Omental fat pad (tissue), 4 donors: ENCODE data around the gene SEMA5A. TPM values are rescaled to one million over a fixed set of nuclear protein-coding genes. Genes with fewer than 3 reads are reported as not detected.

Source experiments
- ATAC-seq: fragments of 150-250 bp; one replicate; pipeline ENCODE4 v1.9.1; 2016; ENCODE audit warnings: mild to moderate bottlenecking, moderate library complexity; ENCODE audit not compliant: low FRiP score
- DNase-seq: peaks from one replicate; pipeline ENCODE4 v3.0.0-alpha.2; 2019; ENCODE audit warnings: low spot score
- total RNA-seq, 4 donors: library from RNA; depleted of rRNA; stranded (reverse); fragments of >200 nt; gene quantifications; one replicate each; pipeline ENCODE4 v1.1.0, GENCODE V29; 2016
- TF ChIP-seq, protein P1 (sequence below), 3 donors: fragments of 450-650 bp; IDR thresholded peaks; one replicate each; pipeline ENCODE4 v1.5.1; 2016 to 2017; ENCODE audit warnings: antibody characterized with exemption in 3 of 3, mild to moderate bottlenecking in 3 of 3, moderate library complexity in 2 of 3

Gene SEMA5A
- total RNA-seq, 4 donors from 2014 or later: 6.3 to 60.2 (median 22.1) TPM

DNA sequence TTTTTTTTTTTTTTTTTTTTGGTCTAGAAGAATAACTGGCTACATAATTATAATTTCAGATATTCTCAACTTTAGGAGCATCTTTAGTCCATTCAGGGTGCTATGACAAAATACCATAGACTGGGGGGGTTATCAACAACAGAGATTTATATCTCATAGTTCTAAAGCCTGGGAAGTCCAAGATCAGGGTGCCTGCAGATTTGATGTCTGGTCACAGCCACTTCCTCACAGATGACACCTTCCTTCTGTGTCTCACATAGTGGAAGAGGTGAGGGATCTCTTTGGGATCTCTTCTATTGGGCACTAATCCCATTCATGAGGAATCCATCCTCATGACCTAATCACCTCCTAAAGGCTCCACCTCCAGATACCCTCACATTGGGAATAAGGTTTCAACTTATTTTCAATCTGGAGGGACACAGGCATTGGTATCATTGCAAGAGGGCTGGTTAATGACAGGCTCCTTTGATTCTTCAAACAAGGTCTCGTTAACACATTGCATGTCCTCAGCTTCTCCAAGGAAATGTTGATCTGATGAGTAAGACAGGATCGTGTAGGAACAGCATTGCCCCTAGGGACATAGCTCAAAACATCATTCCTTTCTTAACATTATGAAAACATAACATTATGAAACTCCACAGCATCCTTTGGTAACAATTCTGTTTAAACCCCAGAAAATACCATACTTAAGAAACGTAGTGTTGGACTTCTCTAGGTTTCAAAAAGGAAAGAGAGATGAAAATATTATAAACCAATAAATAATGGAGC, 372.4 kb downstream of the SEMA5A start:
- TF ChIP-seq, protein P1, sequence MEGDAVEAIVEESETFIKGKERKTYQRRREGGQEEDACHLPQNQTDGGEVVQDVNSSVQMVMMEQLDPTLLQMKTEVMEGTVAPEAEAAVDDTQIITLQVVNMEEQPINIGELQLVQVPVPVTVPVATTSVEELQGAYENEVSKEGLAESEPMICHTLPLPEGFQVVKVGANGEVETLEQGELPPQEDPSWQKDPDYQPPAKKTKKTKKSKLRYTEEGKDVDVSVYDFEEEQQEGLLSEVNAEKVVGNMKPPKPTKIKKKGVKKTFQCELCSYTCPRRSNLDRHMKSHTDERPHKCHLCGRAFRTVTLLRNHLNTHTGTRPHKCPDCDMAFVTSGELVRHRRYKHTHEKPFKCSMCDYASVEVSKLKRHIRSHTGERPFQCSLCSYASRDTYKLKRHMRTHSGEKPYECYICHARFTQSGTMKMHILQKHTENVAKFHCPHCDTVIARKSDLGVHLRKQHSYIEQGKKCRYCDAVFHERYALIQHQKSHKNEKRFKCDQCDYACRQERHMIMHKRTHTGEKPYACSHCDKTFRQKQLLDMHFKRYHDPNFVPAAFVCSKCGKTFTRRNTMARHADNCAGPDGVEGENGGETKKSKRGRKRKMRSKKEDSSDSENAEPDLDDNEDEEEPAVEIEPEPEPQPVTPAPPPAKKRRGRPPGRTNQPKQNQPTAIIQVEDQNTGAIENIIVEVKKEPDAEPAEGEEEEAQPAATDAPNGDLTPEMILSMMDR (IDR thresholded peaks at IDR 0.05): no peak
- ATAC-seq: no peak
- DNase-seq: no peak

DNA sequence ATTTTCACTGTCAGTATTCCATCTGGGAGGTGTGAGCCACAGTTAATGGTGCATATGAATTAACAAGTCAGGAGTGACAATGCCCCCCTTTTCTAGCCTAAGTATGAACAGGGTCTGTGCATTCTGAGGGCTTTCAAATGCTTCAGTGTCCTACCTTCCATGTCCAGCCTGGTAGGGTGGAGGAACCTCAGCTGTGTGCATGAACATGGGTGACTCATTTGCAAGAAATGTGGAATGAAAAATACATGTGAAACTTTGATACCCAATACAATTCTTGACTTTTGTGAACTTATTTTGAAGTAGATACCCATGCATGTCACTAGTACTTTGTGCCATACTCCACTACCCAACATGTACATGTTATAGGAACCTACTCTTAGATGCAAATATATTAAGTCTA, 375.8 kb downstream of the SEMA5A start:
- DNase-seq (no peak), ATAC-seq (no peak)
- TF ChIP-seq, protein P1 (IDR thresholded peaks at IDR 0.05): no peak

- ATAC-seq: no peak
Measured at GRCh38 chr5:9169557-9169902, 376.3 kb downstream of the SEMA5A start.

DNA sequence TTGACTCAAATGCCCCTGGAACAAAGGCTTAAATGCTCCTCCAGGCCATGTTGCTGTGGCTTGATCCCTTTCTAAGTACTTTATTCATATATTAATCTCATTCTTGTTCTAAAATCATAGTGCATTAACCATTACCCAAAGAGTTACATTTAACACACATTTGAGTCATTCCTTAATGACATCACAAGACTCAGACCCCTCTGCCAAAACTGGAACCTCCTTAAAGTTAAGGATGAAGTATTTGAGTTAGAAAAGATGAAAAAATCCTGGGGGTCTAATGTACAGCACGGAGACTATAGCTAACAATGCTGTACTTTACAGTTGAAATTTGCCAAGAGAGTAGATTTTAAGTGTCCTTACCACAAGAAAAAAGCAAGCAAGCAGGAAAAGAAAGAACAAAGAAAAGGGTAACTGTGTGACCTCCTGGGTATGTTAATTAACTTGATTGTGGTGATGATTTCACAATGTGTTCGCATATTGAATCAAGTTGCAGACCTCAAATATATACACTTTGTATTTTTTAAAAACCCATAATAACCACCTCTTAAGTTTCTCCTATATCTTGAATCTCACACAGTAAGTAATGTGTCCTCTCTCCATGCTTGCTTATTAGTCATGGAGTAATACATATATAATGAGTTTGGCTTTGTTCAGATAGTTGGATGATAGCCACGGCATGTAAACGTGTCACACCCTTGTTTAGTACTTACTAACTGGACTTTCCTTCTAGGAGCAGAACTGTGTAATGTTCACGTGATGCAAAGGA, 376.9 kb downstream of the SEMA5A start:
- DNase-seq: no peak
- no peak for ATAC-seq
- TF ChIP-seq, protein P1 (IDR thresholded peaks at IDR 0.05): no peak

More at GRCh38 chr5:9169557-9169902, 376.3 kb downstream of the SEMA5A start:
- TF ChIP-seq, protein P1 (IDR thresholded peaks at IDR 0.05): no peak
- DNase-seq: no peak

DNA sequence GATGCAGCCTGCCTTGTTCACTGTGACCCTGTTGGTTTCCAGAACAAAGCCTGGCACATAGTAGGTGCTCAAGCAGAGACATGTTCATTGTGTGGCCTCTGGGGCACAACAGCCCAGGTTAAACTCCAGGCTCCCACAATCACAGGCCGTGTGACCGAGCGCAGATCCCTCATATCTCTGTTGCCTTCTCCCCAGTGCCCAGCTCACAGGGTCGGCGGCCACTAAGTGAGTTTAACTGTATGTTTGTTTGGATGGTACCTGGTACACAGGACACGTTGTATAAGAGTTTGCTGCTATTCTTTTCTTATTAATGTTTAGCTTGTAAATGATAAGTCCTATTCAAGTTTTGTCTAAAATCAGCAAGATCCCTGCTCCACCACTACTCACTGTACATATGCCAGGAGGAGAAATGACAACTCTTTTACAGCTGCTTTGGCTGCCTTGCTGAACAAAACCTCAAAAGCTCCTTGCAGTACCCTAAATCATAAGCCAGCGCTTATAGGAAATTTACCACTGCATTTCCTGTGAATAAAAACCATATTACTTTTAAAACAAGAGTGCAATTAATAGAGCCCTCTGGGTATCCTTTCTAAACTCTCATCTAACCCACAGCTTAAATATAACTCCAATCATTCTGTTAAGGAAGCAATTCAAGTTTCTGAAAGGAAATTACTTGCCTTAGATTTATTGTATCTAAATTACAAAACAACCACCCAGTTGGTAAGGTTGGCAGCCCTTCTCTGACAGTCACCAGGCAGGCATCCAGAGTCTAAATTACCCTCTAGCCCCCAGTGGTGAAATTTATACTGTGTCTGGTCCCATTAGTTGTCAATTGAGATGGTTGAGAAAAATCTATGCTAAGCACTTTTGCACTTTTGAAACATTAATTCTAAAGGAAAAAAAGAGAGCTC, 379.4 kb downstream of the SEMA5A start:
- ATAC-seq (no peak), DNase-seq (no peak)
- TF ChIP-seq, protein P1 (IDR thresholded peaks at IDR 0.05): no peak

- ATAC-seq (no peak), DNase-seq (no peak)
- TF ChIP-seq, protein P1 (IDR thresholded peaks at IDR 0.05): no peak
Measured at GRCh38 chr5:9165546-9165945, 380.3 kb downstream of the SEMA5A start.
